Neural crest cell (in vitro differentiated cells): ENCODE data around the gene CDH8. TPM values are rescaled to one million over a fixed set of nuclear protein-coding genes. Genes with fewer than 3 reads are reported as not detected.

Experiments used
- DNase-seq: peaks from one replicate; pipeline ENCODE4 v3.0.0; 2021; ENCODE audit warnings: low read depth, mixed read lengths, low spot score
- H3K27ac Mint-ChIP-seq: one replicate; pipeline ENCODE4 v1.8.0; 2021; ENCODE audit warnings: mild to moderate bottlenecking, mixed read lengths; ENCODE audit not compliant: unreplicated experiment
- H3K27me3 Mint-ChIP-seq: 2 replicates; pipeline ENCODE4 v1.8.0; 2021; ENCODE audit warnings: low read depth, mild to moderate bottlenecking, mixed read lengths
- H3K36me3 Mint-ChIP-seq: 2 replicates; pipeline ENCODE4 v1.8.0; 2021; ENCODE audit warnings: low read depth, mild to moderate bottlenecking, mixed read lengths
- H3K4me1 Mint-ChIP-seq: 2 replicates; pipeline ENCODE4 v1.8.0; 2021; ENCODE audit warnings: mixed read lengths
- H3K4me3 Mint-ChIP-seq: one replicate; pipeline ENCODE4 v1.8.0; 2021; ENCODE audit warnings: mild to moderate bottlenecking, mixed read lengths
- H3K9me3 Mint-ChIP-seq: 2 replicates; pipeline ENCODE4 v1.8.0; 2021; ENCODE audit warnings: mixed read lengths
- CTCF ChIP-seq: fragments of 200-600 bp; sonication (generic); conservative IDR thresholded peaks from 2 replicates; pipeline ENCODE4 v1.5.0; 2021; ENCODE audit warnings: antibody characterized with exemption, mild to moderate bottlenecking
- total RNA-seq: library from RNA; stranded (reverse); gene quantifications from 2 replicates; pipeline ENCODE4 v1.2.1, GENCODE V29; 2021

Gene CDH8
- total RNA-seq, 1 donor from 2014 or later, result 7.1 TPM

DNA sequence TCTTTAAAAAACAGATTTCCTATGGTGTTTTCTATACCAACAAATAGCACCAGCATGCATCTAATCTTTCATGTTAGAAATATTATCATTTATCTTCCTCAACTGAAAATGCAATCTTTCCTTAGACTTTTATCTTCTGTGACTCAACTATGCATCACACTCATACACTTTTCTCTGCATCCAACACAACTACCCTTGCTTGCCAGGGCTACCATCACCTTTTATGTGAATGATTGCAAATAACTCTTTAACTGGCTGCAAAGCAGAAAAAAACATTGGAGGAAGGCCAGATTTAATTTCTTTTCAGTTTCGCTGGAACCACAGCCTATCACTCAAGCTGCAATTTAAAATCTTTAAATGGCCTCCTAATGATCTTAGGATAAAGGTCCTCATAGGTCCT is 212.9 kb downstream of the CDH8 start:
- DNase-seq, result no peak
- Mint-ChIP-seq H3K4me3 (no peak overlapping the region), H3K27ac (no peak overlapping the region), H3K4me1 (no peaks in the 10 kb centered on the region), H3K9me3 (no peaks in the 10 kb centered on the region), H3K36me3 (peaks cover 4% of the 10 kb centered on the region), H3K27me3 (no peaks in the 10 kb centered on the region)
- TF ChIP-seq CTCF, result no peak

GRCh38 chr16:61820820-61821219 is 215.4 kb downstream of the CDH8 start:
- H3K4me3 Mint-ChIP-seq, result no peak overlapping the region
- no peaks in the 10 kb centered on the region for H3K4me1 Mint-ChIP-seq
- no peaks in the 10 kb centered on the region for H3K9me3 Mint-ChIP-seq
- no peak for TF ChIP-seq CTCF
- H3K27me3 Mint-ChIP-seq, result no peaks in the 10 kb centered on the region
- H3K27ac Mint-ChIP-seq, result no peak overlapping the region
- H3K36me3 Mint-ChIP-seq, result peaks cover 4% of the 10 kb centered on the region
- no peak for DNase-seq

DNA sequence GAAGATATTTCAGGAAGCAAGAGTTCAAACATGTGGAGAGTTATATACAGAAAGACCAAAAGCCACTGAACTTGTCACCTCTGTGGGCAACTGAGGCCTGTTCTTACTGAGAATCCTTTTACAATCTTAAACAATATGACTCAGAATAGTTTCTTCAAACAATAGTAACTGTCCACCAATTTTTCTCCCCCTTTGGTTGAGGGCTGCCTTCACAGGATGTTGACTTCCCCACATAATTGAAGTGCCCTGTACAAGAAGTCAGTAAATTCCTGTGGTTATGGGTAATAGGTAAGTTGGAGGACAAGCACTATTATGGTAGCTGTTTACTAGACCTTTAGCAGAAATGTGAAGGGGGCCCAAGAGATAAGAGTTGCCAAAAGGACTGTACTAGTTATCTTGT is 215.8 kb downstream of the CDH8 start:
- no peaks in the 10 kb centered on the region for H3K27me3 Mint-ChIP-seq
- TF ChIP-seq CTCF, result no peak
- H3K27ac Mint-ChIP-seq, result no peak overlapping the region
- no peaks in the 10 kb centered on the region for H3K9me3 Mint-ChIP-seq
- H3K4me1 Mint-ChIP-seq, result no peaks in the 10 kb centered on the region
- no peak overlapping the region for H3K4me3 Mint-ChIP-seq
- no peak for DNase-seq
- H3K36me3 Mint-ChIP-seq, result peaks cover 4% of the 10 kb centered on the region

- no peak overlapping the region for H3K27ac Mint-ChIP-seq
- no peaks in the 10 kb centered on the region for H3K9me3 Mint-ChIP-seq
- no peaks in the 10 kb centered on the region for H3K4me1 Mint-ChIP-seq
- peaks cover 4% of the 10 kb centered on the region for H3K36me3 Mint-ChIP-seq
- no peak for TF ChIP-seq CTCF
- no peak for DNase-seq
- H3K4me3 Mint-ChIP-seq, result no peak overlapping the region
- no peaks in the 10 kb centered on the region for H3K27me3 Mint-ChIP-seq
Measured at GRCh38 chr16:61818850-61819249, 217.4 kb downstream of the CDH8 start.

DNA sequence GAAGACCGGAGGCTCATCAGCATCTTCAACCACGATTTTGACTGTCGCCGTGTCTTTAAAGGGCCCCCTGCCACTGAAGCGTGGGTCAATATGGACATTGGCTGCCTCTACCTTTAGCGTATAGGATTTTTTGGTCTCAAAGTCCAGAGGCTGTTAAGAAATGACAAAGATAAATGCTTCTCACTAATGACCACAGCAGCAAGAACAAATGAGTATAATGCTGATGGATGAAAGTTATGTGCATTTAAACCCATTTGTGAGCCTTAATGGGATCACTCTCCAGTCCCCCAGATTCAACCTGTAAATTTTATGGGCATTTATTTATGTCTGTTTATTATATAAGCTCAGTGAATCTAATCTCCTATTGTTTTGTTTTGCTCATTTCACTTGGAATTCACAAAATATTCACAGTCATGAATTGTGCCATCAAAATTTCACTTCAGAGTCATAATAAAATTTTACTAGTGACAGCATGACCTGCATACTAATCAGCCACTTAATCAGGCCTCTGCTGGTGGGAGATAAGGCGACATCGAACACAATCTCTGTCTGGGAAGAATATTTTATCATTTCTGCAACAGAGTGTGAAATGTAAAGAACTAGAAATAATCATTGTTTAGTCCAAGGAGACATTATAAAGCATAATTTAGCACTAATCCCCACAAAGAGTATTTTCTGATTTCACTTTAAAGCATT is 218.5 kb downstream of the CDH8 start:
- no peak overlapping the region for H3K4me3 Mint-ChIP-seq
- TF ChIP-seq CTCF, result no peak
- no peak overlapping the region for H3K27ac Mint-ChIP-seq
- H3K4me1 Mint-ChIP-seq, result peaks cover under 1% of the 10 kb centered on the region
- H3K36me3 Mint-ChIP-seq, result peaks cover 4% of the 10 kb centered on the region
- H3K9me3 Mint-ChIP-seq, result no peaks in the 10 kb centered on the region
- no peaks in the 10 kb centered on the region for H3K27me3 Mint-ChIP-seq
- DNase-seq, result no peak
